22Rv1 (cell line): ENCODE measurements around the gene OPN4.
"Not testable (repeated sequence)": the region's sequence is repeated elsewhere in the genome, so short reads cannot be mapped to it uniquely, and the experiment has no call there.

ENCODE experiments used
- ZFX ChIP-seq: fragments of 450-650 bp; IDR thresholded peaks from 2 replicates; pipeline ENCODE4 v1.6.1; 2017; ENCODE audit warnings: antibody characterized with exemption, borderline replicate concordance
- TF ChIP-seq, protein P1 (sequence below): fragments of 450-650 bp; IDR thresholded peaks from 2 replicates; pipeline ENCODE4 v1.5.1; 2017; ENCODE audit warnings: mild to moderate bottlenecking

DNA sequence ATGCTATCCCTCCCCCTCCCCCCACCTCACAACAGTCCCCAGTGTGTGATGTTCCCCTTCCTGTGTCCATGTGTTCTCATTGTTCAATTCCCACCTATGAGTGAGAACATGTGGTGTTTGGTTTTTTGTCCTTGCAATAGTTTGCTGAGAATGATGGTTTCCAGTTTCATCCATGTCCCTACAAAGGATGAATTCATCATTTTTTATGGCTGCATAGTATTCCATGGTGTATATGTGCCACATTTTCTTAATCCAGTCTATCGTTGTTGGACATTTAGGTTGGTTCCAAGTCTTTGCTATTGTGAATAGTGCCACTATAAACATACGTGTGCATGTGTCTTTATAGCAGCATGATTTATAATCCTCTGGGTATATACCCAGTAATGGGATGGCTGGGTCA lies 37.1 kb upstream of the OPN4 start:
- TF ChIP-seq, protein P1, sequence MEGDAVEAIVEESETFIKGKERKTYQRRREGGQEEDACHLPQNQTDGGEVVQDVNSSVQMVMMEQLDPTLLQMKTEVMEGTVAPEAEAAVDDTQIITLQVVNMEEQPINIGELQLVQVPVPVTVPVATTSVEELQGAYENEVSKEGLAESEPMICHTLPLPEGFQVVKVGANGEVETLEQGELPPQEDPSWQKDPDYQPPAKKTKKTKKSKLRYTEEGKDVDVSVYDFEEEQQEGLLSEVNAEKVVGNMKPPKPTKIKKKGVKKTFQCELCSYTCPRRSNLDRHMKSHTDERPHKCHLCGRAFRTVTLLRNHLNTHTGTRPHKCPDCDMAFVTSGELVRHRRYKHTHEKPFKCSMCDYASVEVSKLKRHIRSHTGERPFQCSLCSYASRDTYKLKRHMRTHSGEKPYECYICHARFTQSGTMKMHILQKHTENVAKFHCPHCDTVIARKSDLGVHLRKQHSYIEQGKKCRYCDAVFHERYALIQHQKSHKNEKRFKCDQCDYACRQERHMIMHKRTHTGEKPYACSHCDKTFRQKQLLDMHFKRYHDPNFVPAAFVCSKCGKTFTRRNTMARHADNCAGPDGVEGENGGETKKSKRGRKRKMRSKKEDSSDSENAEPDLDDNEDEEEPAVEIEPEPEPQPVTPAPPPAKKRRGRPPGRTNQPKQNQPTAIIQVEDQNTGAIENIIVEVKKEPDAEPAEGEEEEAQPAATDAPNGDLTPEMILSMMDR: not testable (repeated sequence)
- TF ChIP-seq ZFX: not testable (repeated sequence)
